Progenitor cell of endocrine pancreas (in vitro differentiated cells): ENCODE measurements around the gene SVIL. TPM values are rescaled to one million over a fixed set of nuclear protein-coding genes. Genes with fewer than 3 reads are reported as not detected.

Source experiments
- DNase-seq: peaks from one replicate; pipeline ENCODE4 v3.0.0; 2021; ENCODE audit warnings: low spot score; ENCODE audit not compliant: unreplicated experiment
- H3K27ac Mint-ChIP-seq: 2 replicates; pipeline ENCODE4 v1.8.0; 2021; ENCODE audit warnings: mild to moderate bottlenecking, moderate library complexity, mixed read lengths
- H3K27me3 Mint-ChIP-seq: 2 replicates; pipeline ENCODE4 v1.8.0; 2021; ENCODE audit warnings: mixed read lengths
- H3K36me3 Mint-ChIP-seq: 2 replicates; pipeline ENCODE4 v1.8.0; 2022; ENCODE audit warnings: mixed read lengths; ENCODE audit not compliant: insufficient read depth
- H3K4me1 Mint-ChIP-seq: 2 replicates; pipeline ENCODE4 v1.8.0; 2021; ENCODE audit warnings: low read depth, mixed read lengths
- H3K4me3 Mint-ChIP-seq: 2 replicates; pipeline ENCODE4 v1.8.0; 2021; ENCODE audit warnings: low read depth, mild to moderate bottlenecking, moderate library complexity, mixed read lengths
- H3K9me3 Mint-ChIP-seq: 2 replicates; pipeline ENCODE4 v1.8.0; 2021; ENCODE audit warnings: low read depth, mixed read lengths
- CTCF ChIP-seq: fragments of 200-600 bp; sonication (generic); IDR thresholded peaks from one replicate; pipeline ENCODE4 v1.5.0; 2021; ENCODE audit warnings: antibody characterized with exemption, mild to moderate bottlenecking; ENCODE audit not compliant: unreplicated experiment
- total RNA-seq: library from RNA; stranded (reverse); gene quantifications from 2 replicates; pipeline ENCODE4 v1.2.1, GENCODE V29; 2021

SVIL gene
- total RNA-seq, 1 donor from 2014 or later = 88.2 TPM

DNA sequence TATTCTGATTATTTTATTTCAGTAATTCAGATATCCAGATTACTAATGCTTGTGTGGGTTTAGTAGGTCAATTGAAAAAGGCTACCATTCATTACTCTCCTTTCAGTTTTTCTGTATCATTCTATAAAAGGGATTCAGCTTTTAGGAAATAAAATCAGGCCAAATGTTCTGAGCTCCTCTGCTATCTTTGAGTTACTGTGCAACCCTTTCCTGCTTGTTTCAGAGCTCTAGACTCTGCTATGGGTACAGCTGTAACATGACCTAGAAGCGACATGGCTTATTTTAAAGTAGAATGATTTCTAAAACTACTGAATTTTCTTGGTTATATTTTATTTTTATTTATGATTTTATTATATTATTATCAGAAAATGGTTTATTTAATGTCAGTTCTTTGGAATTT lies 203.1 kb downstream of the SVIL start:
- no peak overlapping the region for H3K4me3 Mint-ChIP-seq
- H3K27ac Mint-ChIP-seq = no peak overlapping the region
- no peak for DNase-seq
- no peaks in the 10 kb centered on the region for H3K36me3 Mint-ChIP-seq
- no peaks in the 10 kb centered on the region for H3K4me1 Mint-ChIP-seq
- H3K9me3 Mint-ChIP-seq = peaks cover 3% of the 10 kb centered on the region
- H3K27me3 Mint-ChIP-seq = no peaks in the 10 kb centered on the region
- TF ChIP-seq CTCF = no peak

DNA sequence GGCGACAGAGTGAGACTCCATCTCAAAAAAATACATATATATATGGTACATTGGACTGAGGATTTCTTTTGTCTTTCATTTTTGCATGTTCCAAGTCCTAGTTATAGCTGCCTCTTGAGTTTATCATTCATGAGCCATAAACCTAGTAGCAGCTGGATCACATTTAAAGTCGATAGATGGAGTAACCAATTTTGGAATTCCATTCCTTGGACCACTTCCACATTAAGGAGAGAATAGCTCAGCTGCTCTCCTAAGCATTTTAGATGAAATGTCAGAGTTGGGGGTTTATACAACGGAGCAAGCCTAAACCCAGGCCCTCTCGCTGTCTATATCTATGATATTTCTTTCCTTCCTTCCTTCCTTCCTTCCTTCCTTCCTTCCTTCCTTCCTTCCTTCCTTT lies 204.7 kb downstream of the SVIL start:
- H3K27ac Mint-ChIP-seq = no peak overlapping the region
- no peaks in the 10 kb centered on the region for H3K27me3 Mint-ChIP-seq
- H3K4me3 Mint-ChIP-seq = no peak overlapping the region
- H3K4me1 Mint-ChIP-seq = no peaks in the 10 kb centered on the region
- no peaks in the 10 kb centered on the region for H3K9me3 Mint-ChIP-seq
- H3K36me3 Mint-ChIP-seq = no peaks in the 10 kb centered on the region
- DNase-seq = no peak
- TF ChIP-seq CTCF = no peak

GRCh38 chr10:29428486-29428885 lies 206.3 kb downstream of the SVIL start:
- H3K4me3 Mint-ChIP-seq = no peak overlapping the region
- no peaks in the 10 kb centered on the region for H3K27me3 Mint-ChIP-seq
- H3K36me3 Mint-ChIP-seq = no peaks in the 10 kb centered on the region
- no peak for TF ChIP-seq CTCF
- no peaks in the 10 kb centered on the region for H3K9me3 Mint-ChIP-seq
- DNase-seq = no peak
- H3K4me1 Mint-ChIP-seq = no peaks in the 10 kb centered on the region
- H3K27ac Mint-ChIP-seq = no peak overlapping the region

GRCh38 chr10:29427667-29428066 lies 207.1 kb downstream of the SVIL start:
- Mint-ChIP-seq H3K4me3 (no peak overlapping the region), H3K9me3 (no peaks in the 10 kb centered on the region), H3K4me1 (no peaks in the 10 kb centered on the region), H3K27me3 (no peaks in the 10 kb centered on the region), H3K27ac (no peak overlapping the region), H3K36me3 (no peaks in the 10 kb centered on the region)
- no peak for DNase-seq
- no peak for TF ChIP-seq CTCF

DNA sequence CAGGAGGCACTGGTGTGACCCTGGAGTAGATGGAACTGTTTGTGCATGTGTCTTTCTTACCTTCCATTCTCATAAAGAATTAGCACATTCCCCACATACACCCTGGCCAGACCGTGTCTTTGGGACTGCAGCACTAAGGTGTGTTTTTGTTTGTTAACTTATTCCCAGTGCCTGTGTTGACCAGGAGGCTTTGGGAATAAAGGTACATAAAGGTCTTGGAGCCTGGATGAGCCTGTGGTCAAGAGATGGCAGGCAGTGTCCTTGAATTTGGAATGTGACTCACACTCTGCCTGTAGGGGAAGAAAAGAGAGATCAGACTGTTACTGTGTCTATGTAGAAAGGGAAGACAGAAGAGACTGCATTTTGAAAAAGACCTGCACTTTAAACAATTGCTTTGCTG lies 208.4 kb downstream of the SVIL start:
- Mint-ChIP-seq H3K4me3 (no peak overlapping the region), H3K9me3 (no peaks in the 10 kb centered on the region), H3K36me3 (no peaks in the 10 kb centered on the region), H3K27ac (no peak overlapping the region), H3K4me1 (no peaks in the 10 kb centered on the region), H3K27me3 (no peaks in the 10 kb centered on the region)
- TF ChIP-seq CTCF = no peak
- no peak for DNase-seq
